Cardiac muscle cell (in vitro differentiated cells and primary cell): Measurements from ENCODE around the gene AOC2. TPM values are rescaled to one million over a fixed set of nuclear protein-coding genes. Genes with fewer than 3 reads are reported as not detected.

Source experiments
- DNase-seq, 2 donors: peaks; one replicate each; pipeline versions ENCODE4 v3.0.0 to v3.0.0-alpha.2; 2010 to 2017; ENCODE audit warnings: low read depth in 1 of 2, low spot score in 1 of 2
- H3K27ac ChIP-seq: fragments of 200-600 bp; sonication (generic); 2 replicates; pipeline ENCODE4 v1.5.1; 2016
- H3K27me3 ChIP-seq: fragments of 200-600 bp; sonication (generic); 2 replicates; pipeline ENCODE4 v1.6.0; 2016; ENCODE audit warnings: control low read depth
- H3K36me3 ChIP-seq: fragments of 200-600 bp; sonication (generic); 2 replicates; pipeline ENCODE4 v1.5.1; 2016; ENCODE audit warnings: control low read depth
- H3K4me1 ChIP-seq: fragments of 200-600 bp; sonication (generic); 2 replicates; pipeline ENCODE4 v1.8.1; 2017; ENCODE audit warnings: low read depth, mild to moderate bottlenecking, mixed run types
- H3K4me3 ChIP-seq: fragments of 200-600 bp; sonication (generic); 2 replicates; pipeline ENCODE4 v1.5.1; 2016; ENCODE audit warnings: mild to moderate bottlenecking
- H3K9me3 ChIP-seq: fragments of 200-600 bp; sonication (generic); 2 replicates; pipeline ENCODE4 v1.5.1; 2017; ENCODE audit warnings: low read depth, mild to moderate bottlenecking, control low read depth
- polyA plus RNA-seq: library from polyadenylated mRNA; unstranded; fragments of >200 nt; fragmentation: Nextera tagmentation; extraction: Ambion mirVana; gene quantifications from 2 replicates; pipeline ENCODE4 v1.2.1, GENCODE V29; 2016
- total RNA-seq: library from RNA; depleted of rRNA; stranded (reverse); fragments of >200 nt; gene quantifications from 2 replicates; pipeline ENCODE4 v1.2.3, GENCODE V29; 2016
- TF ChIP-seq, protein P1 (sequence below): IDR thresholded peaks from 2 replicates; pipeline ENCODE4 v1.5.1; 2012; ENCODE audit warnings: low read depth, mild to moderate bottlenecking, low read length

AOC2 gene
- total and polyA plus RNA-seq, 2 experiments from 2014 or later = 2.4 to 5.6 TPM

DNA sequence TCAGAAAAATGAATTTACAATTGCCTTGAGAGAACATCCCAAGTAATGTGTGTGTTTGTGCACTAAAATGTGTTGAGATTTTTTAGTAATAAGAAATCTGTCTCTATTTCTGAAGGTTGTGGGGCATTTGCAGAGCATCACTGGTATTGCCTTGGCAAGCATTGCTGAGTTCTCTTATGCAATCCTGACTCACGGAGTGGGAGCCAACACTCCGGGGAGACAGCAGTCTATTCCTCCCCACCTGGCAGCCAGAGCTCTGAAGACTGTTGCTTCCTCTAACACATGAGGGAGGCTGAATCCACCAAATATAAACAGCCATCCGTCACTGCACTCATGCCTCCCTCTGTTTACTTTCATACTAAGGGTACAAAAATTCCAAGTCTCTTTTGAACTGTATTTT, 35.1 kb upstream of the AOC2 start:
- Histone ChIP-seq H3K4me3 (no peak overlapping the region), H3K36me3 (peaks cover 29% of the 10 kb centered on the region), H3K4me1 (no peaks in the 10 kb centered on the region), H3K27ac (no peak overlapping the region), H3K27me3 (no peaks in the 10 kb centered on the region), H3K9me3 (no peaks in the 10 kb centered on the region)
- TF ChIP-seq, protein P1, sequence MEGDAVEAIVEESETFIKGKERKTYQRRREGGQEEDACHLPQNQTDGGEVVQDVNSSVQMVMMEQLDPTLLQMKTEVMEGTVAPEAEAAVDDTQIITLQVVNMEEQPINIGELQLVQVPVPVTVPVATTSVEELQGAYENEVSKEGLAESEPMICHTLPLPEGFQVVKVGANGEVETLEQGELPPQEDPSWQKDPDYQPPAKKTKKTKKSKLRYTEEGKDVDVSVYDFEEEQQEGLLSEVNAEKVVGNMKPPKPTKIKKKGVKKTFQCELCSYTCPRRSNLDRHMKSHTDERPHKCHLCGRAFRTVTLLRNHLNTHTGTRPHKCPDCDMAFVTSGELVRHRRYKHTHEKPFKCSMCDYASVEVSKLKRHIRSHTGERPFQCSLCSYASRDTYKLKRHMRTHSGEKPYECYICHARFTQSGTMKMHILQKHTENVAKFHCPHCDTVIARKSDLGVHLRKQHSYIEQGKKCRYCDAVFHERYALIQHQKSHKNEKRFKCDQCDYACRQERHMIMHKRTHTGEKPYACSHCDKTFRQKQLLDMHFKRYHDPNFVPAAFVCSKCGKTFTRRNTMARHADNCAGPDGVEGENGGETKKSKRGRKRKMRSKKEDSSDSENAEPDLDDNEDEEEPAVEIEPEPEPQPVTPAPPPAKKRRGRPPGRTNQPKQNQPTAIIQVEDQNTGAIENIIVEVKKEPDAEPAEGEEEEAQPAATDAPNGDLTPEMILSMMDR = no peak
- DNase-seq = peak in 1 of 2 donors; percentile 85

DNA sequence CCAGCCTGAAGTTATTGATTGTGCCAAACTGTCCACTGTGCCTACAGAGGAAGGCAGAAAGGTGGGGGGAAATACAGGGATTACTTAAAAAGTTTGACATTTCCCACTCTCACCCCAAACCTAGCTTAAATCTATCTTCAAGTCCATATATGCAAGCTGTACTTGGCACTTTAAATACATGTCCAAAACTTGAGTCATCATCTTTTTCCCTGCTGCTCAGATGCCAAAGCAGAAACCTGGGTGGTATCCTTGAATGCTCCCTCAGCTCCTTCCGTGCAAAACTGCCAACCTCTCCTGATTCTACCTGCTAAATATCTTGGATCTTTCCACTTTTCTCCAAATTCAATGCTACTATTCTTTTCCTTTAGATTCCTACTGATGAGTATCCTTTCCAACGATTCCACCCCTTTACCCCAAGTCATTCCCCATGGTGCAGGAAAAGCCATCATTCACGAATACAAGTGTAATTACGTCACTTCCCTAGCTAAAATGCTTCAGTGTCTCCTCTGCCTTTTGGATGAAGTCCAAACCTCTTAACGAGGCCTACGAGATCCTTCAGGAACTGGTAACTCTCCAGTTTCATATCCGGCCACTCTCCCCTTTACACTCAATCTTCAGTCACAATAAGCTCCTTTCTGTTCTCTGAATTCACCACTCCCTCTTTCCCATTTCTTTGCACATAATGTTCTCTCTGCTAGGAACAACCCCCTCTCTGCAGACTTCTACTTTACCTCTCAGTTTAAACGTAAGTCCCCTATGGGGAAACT, 29.6 kb upstream of the AOC2 start:
- Histone ChIP-seq H3K27ac (no peak overlapping the region), H3K9me3 (no peaks in the 10 kb centered on the region), H3K4me3 (no peak overlapping the region), H3K4me1 (no peaks in the 10 kb centered on the region), H3K36me3 (peaks cover 66% of the 10 kb centered on the region), H3K27me3 (no peaks in the 10 kb centered on the region)
- peak in 1 of 2 donors; percentile 95 for DNase-seq
- TF ChIP-seq, protein P1 = no peak

DNA sequence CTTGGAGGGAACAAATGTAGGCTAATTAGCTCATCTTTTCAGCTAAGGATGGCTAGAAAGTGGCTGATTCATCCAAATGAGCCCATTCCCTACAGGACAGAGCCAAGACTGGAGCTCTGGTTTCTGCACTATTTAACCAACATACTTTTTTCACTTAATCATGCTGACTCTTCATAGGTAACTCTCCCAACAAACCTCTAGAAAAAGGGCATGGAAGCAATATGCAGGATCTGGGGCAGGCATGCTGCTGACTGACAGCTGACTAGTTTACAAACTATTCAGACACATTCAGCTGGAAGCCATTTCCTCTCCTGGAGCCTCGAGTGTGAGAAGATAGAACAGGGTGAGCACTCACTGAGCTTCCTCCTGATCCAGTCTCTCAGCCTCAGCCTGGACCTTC, 26.5 kb upstream of the AOC2 start:
- Histone ChIP-seq H3K36me3 (peaks cover 58% of the 10 kb centered on the region), H3K4me3 (no peak overlapping the region), H3K9me3 (no peaks in the 10 kb centered on the region), H3K27me3 (no peaks in the 10 kb centered on the region), H3K4me1 (no peaks in the 10 kb centered on the region), H3K27ac (no peak overlapping the region)
- DNase-seq = no peak
- TF ChIP-seq, protein P1 = no peak

DNA sequence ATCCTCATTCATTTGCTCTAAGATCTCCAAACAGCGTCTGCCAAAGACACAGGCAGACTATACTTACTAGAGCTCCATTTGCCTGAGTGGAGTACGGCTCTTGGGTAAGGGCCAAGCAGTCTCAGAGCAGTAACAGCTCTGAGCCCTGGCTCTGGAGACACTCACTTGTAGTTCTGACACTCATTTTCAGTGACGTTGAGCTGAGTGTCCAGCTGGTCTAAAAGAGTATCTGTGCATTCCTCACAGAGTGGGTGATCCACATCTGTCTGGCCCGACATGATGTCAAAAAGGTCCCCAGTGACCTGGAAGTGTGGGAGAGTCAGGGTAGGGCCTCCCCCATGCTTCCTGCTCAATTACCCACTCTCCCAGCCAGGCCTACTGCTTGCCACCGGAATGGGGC, 26.0 kb upstream of the AOC2 start:
- Histone ChIP-seq H3K4me1 (peaks cover 4% of the 10 kb centered on the region), H3K36me3 (peaks cover 56% of the 10 kb centered on the region), H3K9me3 (no peaks in the 10 kb centered on the region), H3K27me3 (no peaks in the 10 kb centered on the region), H3K27ac (no peak overlapping the region), H3K4me3 (no peak overlapping the region)
- peak in 1 of 2 donors; percentile 16 for DNase-seq
- TF ChIP-seq, protein P1 = no peak

DNA sequence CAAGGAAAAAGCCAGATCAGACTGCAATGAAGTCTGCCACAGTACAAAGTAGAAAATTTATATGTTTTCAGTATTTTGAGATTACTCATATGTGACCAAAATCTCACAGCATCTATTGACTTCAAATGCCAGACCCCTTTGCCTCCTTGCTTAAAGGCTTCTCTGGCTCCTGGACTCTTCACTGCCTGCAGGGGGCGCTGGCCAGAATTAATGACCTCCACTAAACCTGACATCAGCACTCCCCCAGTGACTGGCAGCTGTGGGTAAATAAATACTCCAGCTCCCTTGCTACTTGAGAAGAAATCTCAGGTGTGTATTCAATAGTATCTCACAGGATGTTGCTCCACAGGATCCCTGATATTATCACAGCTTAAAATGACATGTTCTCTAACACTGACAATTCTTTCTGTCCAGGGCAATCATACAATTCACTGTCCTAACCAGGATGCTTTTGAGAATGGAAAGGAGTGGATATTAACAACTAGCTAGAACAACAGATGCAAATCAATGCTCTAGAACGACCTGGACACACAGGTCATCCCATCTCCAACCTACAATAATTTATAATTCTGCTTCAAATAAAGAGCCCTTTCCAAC, 24.3 kb upstream of the AOC2 start:
- Histone ChIP-seq H3K4me1 (peaks cover 6% of the 10 kb centered on the region), H3K27me3 (no peaks in the 10 kb centered on the region), H3K9me3 (no peaks in the 10 kb centered on the region), H3K4me3 (no peak overlapping the region), H3K36me3 (peaks cover 47% of the 10 kb centered on the region), H3K27ac (peak overlapping the region; percentile 22)
- TF ChIP-seq, protein P1 = peak; percentile 81
- DNase-seq = peak; percentile 67 to 75
